GM21619 (cell line): ENCODE measurements around the gene P2RY11.

ENCODE experiments used
- ATAC-seq: cut with Tn5 transposase; IDR thresholded peaks from one replicate; pipeline ENCODE4 v1.9.1; 2021; ENCODE audit not compliant: unreplicated experiment

P2RY11 gene

GRCh38 chr19:10138879-10139795 is 27.6 kb downstream of the P2RY11 start:
- no peak for ATAC-seq

GRCh38 chr19:10139952-10140351 is 28.5 kb downstream of the P2RY11 start:
- no peak for ATAC-seq

GRCh38 chr19:10141479-10141878 is 30.0 kb downstream of the P2RY11 start:
- ATAC-seq = no peak

- ATAC-seq = no peak
Observed at GRCh38 chr19:10141973-10142372, 30.5 kb downstream of the P2RY11 start.

GRCh38 chr19:10142701-10143375 is 31.3 kb downstream of the P2RY11 start:
- ATAC-seq = no peak

- no peak for ATAC-seq
Observed at GRCh38 chr19:10143681-10144080, 32.2 kb downstream of the P2RY11 start.

GRCh38 chr19:10144361-10144760 is 32.9 kb downstream of the P2RY11 start:
- no peak for ATAC-seq

GRCh38 chr19:10145031-10145430 is 33.5 kb downstream of the P2RY11 start:
- no peak for ATAC-seq

- no peak for ATAC-seq
Observed at GRCh38 chr19:10146142-10146541, 34.6 kb downstream of the P2RY11 start.

GRCh38 chr19:10149427-10149826 is 37.9 kb downstream of the P2RY11 start:
- no peak for ATAC-seq

GRCh38 chr19:10151521-10151920 is 40.0 kb downstream of the P2RY11 start:
- ATAC-seq = no peak

GRCh38 chr19:10152100-10152499 is 40.6 kb downstream of the P2RY11 start:
- no peak for ATAC-seq

- ATAC-seq = no peak
Observed at GRCh38 chr19:10155839-10156238, 44.3 kb downstream of the P2RY11 start.

- no peak for ATAC-seq
Observed at GRCh38 chr19:10158071-10158470, 46.6 kb downstream of the P2RY11 start.

GRCh38 chr19:10158485-10158884 is 47.0 kb downstream of the P2RY11 start:
- no peak for ATAC-seq

GRCh38 chr19:10159610-10160009 is 48.1 kb downstream of the P2RY11 start:
- no peak for ATAC-seq

GRCh38 chr19:10163536-10163935 is 52.0 kb downstream of the P2RY11 start:
- no peak for ATAC-seq
